ENCODE measurements around the gene ADARB2. TPM values are rescaled to one million over a fixed set of nuclear protein-coding genes. Genes with fewer than 3 reads are reported as not detected.

The ADARB2 gene
- total RNA-seq, 1 donor from 2014 or later = 0.80 TPM

- ATAC-seq = no peak
- Histone ChIP-seq H3K36me3 (no peaks in the 10 kb centered on the region), H3K27me3 (ENCODE audit: low read depth) (peaks cover 14% of the 10 kb centered on the region), H3K4me3 (no peak overlapping the region), H3K27ac (no peak overlapping the region), H3K9me3 (no peaks in the 10 kb centered on the region), H3K4me1 (no peaks in the 10 kb centered on the region)
- intact Hi-C loops (cut with DNase I) = no loop called here
- no peak for TF ChIP-seq CTCF (IDR thresholded peaks at IDR 0.05)
- DNase-seq = no peak
Observed at GRCh38 chr10:1199897-1200721, 537.2 kb downstream of the ADARB2 start.

GRCh38 chr10:1199345-1199673, 538.0 kb downstream of the ADARB2 start:
- ATAC-seq = no peak
- H3K4me1 ChIP-seq = no peaks in the 10 kb centered on the region
- H3K27ac ChIP-seq = no peak overlapping the region
- no peak for TF ChIP-seq CTCF (IDR thresholded peaks at IDR 0.05)
- intact Hi-C loops (cut with DNase I) = no loop called here
- H3K36me3 ChIP-seq = no peaks in the 10 kb centered on the region
- no peaks in the 10 kb centered on the region for H3K9me3 ChIP-seq
- DNase-seq = no peak
- H3K4me3 ChIP-seq = no peak overlapping the region
- peaks cover 14% of the 10 kb centered on the region for H3K27me3 ChIP-seq (ENCODE audit: low read depth)

GRCh38 chr10:1198453-1199344, 538.6 kb downstream of the ADARB2 start:
- H3K4me1 ChIP-seq = no peaks in the 10 kb centered on the region
- ATAC-seq (no peak), DNase-seq (peak; percentile 27)
- no peak overlapping the region for H3K27ac ChIP-seq
- no peak overlapping the region for H3K4me3 ChIP-seq
- H3K9me3 ChIP-seq = no peaks in the 10 kb centered on the region
- no peak for TF ChIP-seq CTCF (IDR thresholded peaks at IDR 0.05)
- intact Hi-C loops (cut with DNase I) = no loop called here
- no peaks in the 10 kb centered on the region for H3K36me3 ChIP-seq
- H3K27me3 ChIP-seq (ENCODE audit: low read depth) = peaks cover 14% of the 10 kb centered on the region

GRCh38 chr10:1197384-1197783, 539.9 kb downstream of the ADARB2 start:
- Histone ChIP-seq H3K9me3 (no peaks in the 10 kb centered on the region), H3K4me3 (no peak overlapping the region), H3K4me1 (no peaks in the 10 kb centered on the region), H3K27ac (no peak overlapping the region), H3K27me3 (ENCODE audit: low read depth) (peaks cover 14% of the 10 kb centered on the region), H3K36me3 (no peaks in the 10 kb centered on the region)
- intact Hi-C loops (cut with DNase I) = no loop called here
- TF ChIP-seq CTCF (IDR thresholded peaks at IDR 0.05) = no peak
- ATAC-seq (no peak), DNase-seq (no peak)

GRCh38 chr10:1196656-1197055, 540.7 kb downstream of the ADARB2 start:
- H3K36me3 ChIP-seq = no peaks in the 10 kb centered on the region
- ATAC-seq = no peak
- intact Hi-C loops (cut with DNase I) = no loop called here
- H3K4me3 ChIP-seq = no peak overlapping the region
- TF ChIP-seq CTCF (IDR thresholded peaks at IDR 0.05) = no peak
- H3K27me3 ChIP-seq (ENCODE audit: low read depth) = peaks cover 14% of the 10 kb centered on the region
- H3K9me3 ChIP-seq = no peaks in the 10 kb centered on the region
- H3K27ac ChIP-seq = no peak overlapping the region
- DNase-seq = no peak
- H3K4me1 ChIP-seq = no peaks in the 10 kb centered on the region
